ENCODE measurements around the gene PDLIM5. TPM values are rescaled to one million over a fixed set of nuclear protein-coding genes. Genes with fewer than 3 reads are reported as not detected.

Gene PDLIM5
- total and polyA plus RNA-seq, 2 of the 8 experiments (the other 6 are each of a cell fraction or from before 2014, with no cell fraction given) = 37.3 to 62.1 TPM

GRCh38 chr4:94516067-94516466 is 64.3 kb downstream of the PDLIM5 start:
- H3K27me3 ChIP-seq (replicated peaks in 1 of 4; ENCODE audit: control insufficient read depth in 3 of 4, extremely low read depth in 1 of 4, insufficient read depth in 3 of 4, low read length in 3 of 4) = no peaks in the 10 kb centered on the region
- H3K36me3 ChIP-seq (ENCODE audit: control insufficient read depth in 2 of 4, insufficient read depth in 4 of 4, low read length in 3 of 4) = no peaks in the 10 kb centered on the region
- no peak overlapping the region for H2AK5ac ChIP-seq (ENCODE audit: low read depth, low read length)
- no peak overlapping the region for H3K4ac ChIP-seq (replicated peaks; ENCODE audit: insufficient read length, low read depth, low read length)
- H3K79me2 ChIP-seq (ENCODE audit: control insufficient read depth in 1 of 2, insufficient read depth in 2 of 2, low read length in 2 of 2) = peaks cover 0 to 5% of the 10 kb centered on the region in 2 experiments; a peak in 1 of 4 replicates
- no peak overlapping the region for H3K4me2 ChIP-seq (ENCODE audit: insufficient read depth in 1 of 2, low read depth in 2 of 2, low read length in 2 of 2)
- no peaks in the 10 kb centered on the region for H3K79me1 ChIP-seq (ENCODE audit: low read depth, low read length)
- no peak overlapping the region for H2BK5ac ChIP-seq (ENCODE audit: low read depth, low read length)
- DNase-seq (ENCODE audit: low read depth in 1 of 2, low spot score in 2 of 2) = no peak
- H3K18ac ChIP-seq (ENCODE audit: extremely low read depth, low read length) = no peak overlapping the region
- H3K9me3 ChIP-seq (ENCODE audit: insufficient read depth in 2 of 2, low read depth in 1 of 2, low read length in 1 of 2) = no peaks in the 10 kb centered on the region
- H3K23me2 ChIP-seq (ENCODE audit: low read depth, low read length) = no peaks in the 10 kb centered on the region
- no peak overlapping the region for H4K91ac ChIP-seq (replicated peaks; ENCODE audit: insufficient read length, low read length)
- no peak overlapping the region for H3K14ac ChIP-seq (ENCODE audit: insufficient read length)
- ChIA-PET POLR2A (ENCODE audit: partially characterized antibody) (no interaction called here), CTCF (ENCODE audit: partially characterized antibody) (interaction anchor here (1.2 kb wide), 1 partner anchor 50 kb away, joined by 3 read pairs; no protein-coding TSS in a partner anchor)
- H3K23ac ChIP-seq (ENCODE audit: insufficient read length) = no peak overlapping the region
- H2AFZ ChIP-seq (ENCODE audit: low read length) = no peak overlapping the region
- H2BK12ac ChIP-seq (ENCODE audit: low read depth, low read length) = no peak overlapping the region
- H4K20me1 ChIP-seq (replicated peaks in 1 of 2; ENCODE audit: control insufficient read depth in 1 of 2, insufficient read depth in 2 of 2, low read length in 2 of 2) = no peaks in the 10 kb centered on the region
- no peak overlapping the region for H3K27ac ChIP-seq (ENCODE audit: low read depth, low read length)
- H2BK20ac ChIP-seq (ENCODE audit: low read length) = no peak overlapping the region
- H3K56ac ChIP-seq (replicated peaks; ENCODE audit: insufficient read length, low read depth, low read length) = no peak overlapping the region
- FAIRE-seq = no peak
- H4K8ac ChIP-seq (ENCODE audit: extremely low read depth, insufficient read depth, low read length) = no peak overlapping the region
- no peak overlapping the region for H2BK15ac ChIP-seq (ENCODE audit: low read length)
- no peak overlapping the region for H4K5ac ChIP-seq (ENCODE audit: insufficient read length, low read depth, low read length)
- H2BK120ac ChIP-seq (replicated peaks; ENCODE audit: low read depth, low read length) = no peak overlapping the region
- no peak overlapping the region for H3K4me3 ChIP-seq (ENCODE audit: extremely low read depth in 1 of 4, insufficient read depth in 2 of 4, low read depth in 3 of 4, low read length in 4 of 4)
- H3K9ac ChIP-seq (replicated peaks in 1 of 4; ENCODE audit: extremely low read depth in 1 of 4, low read depth in 3 of 4, low read length in 3 of 4) = no peak overlapping the region
- 86% methylated on average over 3 of the region's 3 CpGs; no CpG with 5 or more reads in 1 of the 2 experiments for WGBS, 2 experiments (ENCODE audit: extremely low coverage in 1 of 2, insufficient coverage in 1 of 2, insufficient read length in 1 of 2, insufficient replicate concordance in 2 of 2, low coverage in 1 of 2, low lambda C conversion rate in 2 of 2, missing lambda C conversion rate in 1 of 2)
- H3K4me1 ChIP-seq (replicated peaks in 1 of 4; ENCODE audit: control insufficient read depth in 3 of 4, insufficient read depth in 4 of 4, low read length in 3 of 4) = peaks cover 0 to 4% (median 0%) of the 10 kb centered on the region in 4 experiments; a peak in 1 of 7 replicates
- no peak for TF ChIP-seq EP300 (IDR thresholded peaks at IDR 0.05; ENCODE audit: borderline replicate concordance in 1 of 2, low read depth in 2 of 2, low read length in 2 of 2)
- TF ChIP-seq CHD2 (IDR thresholded peaks at IDR 0.05; ENCODE audit: low read length) = no peak
- TF ChIP-seq CTBP2 (IDR thresholded peaks at IDR 0.05; ENCODE audit: borderline replicate concordance, insufficient read depth, insufficient read length, low read length) = no peak
- no peak for TF ChIP-seq ZNF274 (IDR thresholded peaks at IDR 0.05; ENCODE audit: borderline replicate concordance, extremely low read depth, low read length)
- TF ChIP-seq EGR1 (IDR thresholded peaks at IDR 0.05; ENCODE audit: borderline replicate concordance, low read depth, low read length) = no peak
- no peak for TF ChIP-seq KDM5A (IDR thresholded peaks at IDR 0.05; ENCODE audit: low read length)
- TF ChIP-seq NRF1 (IDR thresholded peaks at IDR 0.05; ENCODE audit: low read depth, low read length) = no peak
- TF ChIP-seq ATF3 (IDR thresholded peaks at IDR 0.05; ENCODE audit: insufficient read depth, low read depth, low read length) = no peak

All from H1 (cell line).